NCI-H526 (cell line): Measurements from ENCODE around the gene STK32C.

ENCODE experiments used
- DNase-seq, 2 experiments: peaks; one replicate each; lab custom pipeline; 2025; lab: John Stamatoyannopoulos, UW

Gene STK32C

GRCh38 chr10:132247943-132248342 is 59.8 kb downstream of the STK32C start:
- no peak for DNase-seq

DNA sequence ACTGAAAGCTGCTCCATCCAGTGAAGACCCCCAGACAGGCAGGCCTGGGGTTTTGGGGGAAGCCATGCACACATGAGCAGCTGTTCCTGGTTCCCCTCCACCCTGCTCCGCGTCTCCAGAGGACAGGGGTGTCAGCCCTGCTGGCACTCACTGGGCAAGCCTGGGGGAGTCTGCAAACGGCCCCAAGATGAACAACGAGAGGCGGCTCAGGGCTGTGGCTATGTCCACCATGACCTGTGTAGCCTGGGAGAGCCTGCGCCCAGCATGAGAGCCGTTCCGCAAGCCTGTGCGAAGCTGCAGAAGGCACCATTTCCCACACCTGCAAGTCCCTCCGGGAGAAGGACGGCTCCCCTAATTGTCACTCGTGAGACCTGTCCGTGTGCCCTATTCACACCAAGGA is 61.5 kb downstream of the STK32C start:
- DNase-seq = no peak

- DNase-seq = no peak
These were observed 62.7 kb downstream of the STK32C start for GRCh38 chr10:132245056-132245455.

- no peak for DNase-seq
These were observed 64.1 kb downstream of the STK32C start for GRCh38 chr10:132243626-132244025.

DNA sequence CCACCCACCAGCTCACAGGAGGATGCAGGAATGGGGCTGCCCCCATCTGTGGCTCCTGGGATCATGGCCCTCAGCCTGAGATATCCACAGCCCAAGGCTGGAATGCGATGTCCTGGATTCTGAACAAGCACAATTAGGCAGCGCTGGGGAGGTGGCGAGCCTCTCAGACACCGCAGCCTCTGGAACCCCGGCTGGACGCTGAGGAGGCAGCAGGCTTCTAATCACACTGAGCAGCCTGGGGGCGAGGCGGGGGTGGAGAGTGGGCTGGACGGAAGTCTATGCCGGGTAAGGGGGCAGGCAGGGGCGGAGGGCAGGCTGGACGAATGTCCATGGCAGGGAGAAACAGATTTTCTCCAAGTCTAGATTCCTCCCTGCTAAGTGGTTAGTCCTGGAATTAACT is 64.6 kb downstream of the STK32C start:
- DNase-seq = no peak

- no peak for DNase-seq
These were observed 65.5 kb downstream of the STK32C start for GRCh38 chr10:132242103-132242840.

DNA sequence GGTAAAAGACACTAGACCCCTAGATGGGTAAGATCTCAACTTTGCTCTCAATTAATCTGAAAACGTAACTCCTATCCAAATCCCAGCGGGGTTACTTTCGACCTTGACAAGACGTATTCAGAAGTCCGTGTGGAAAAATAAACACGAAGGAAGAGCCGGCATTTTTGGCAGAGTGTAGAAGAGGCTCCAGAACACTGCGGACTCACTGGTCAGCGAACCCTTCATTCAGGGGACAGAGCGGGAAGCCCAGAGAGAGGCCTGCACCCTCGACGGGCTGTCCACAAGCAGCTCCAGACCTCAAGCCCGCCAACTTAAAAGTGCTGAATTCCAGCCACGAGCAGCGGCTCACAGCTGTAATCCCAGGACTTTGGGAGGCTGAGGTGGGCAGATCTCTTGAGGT is 66.3 kb downstream of the STK32C start:
- DNase-seq = no peak

DNA sequence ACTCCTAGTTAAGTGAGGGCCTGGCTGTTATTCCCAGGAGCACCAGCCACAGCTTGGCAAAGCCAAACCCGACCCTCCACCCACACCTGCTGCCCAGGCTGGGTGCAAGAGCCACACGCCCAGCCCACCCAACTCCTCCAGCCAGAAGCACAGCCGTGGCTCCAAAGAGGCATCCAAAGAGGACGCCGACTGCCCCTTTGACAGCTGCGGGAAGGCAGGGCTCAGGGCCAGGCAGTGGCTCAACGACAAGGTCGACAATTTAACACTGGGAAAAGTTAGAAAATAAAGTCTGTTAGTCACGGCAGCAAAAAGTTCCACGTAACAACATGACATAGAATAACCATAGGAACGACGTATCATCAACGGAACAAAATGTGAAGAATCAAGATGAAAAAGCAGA is 66.7 kb downstream of the STK32C start:
- DNase-seq = no peak

GRCh38 chr10:132240581-132240980 is 67.2 kb downstream of the STK32C start:
- no peak for DNase-seq

GRCh38 chr10:132240156-132240555 is 67.6 kb downstream of the STK32C start:
- DNase-seq = no peak

GRCh38 chr10:132239126-132240031 is 68.4 kb downstream of the STK32C start:
- no peak for DNase-seq

DNA sequence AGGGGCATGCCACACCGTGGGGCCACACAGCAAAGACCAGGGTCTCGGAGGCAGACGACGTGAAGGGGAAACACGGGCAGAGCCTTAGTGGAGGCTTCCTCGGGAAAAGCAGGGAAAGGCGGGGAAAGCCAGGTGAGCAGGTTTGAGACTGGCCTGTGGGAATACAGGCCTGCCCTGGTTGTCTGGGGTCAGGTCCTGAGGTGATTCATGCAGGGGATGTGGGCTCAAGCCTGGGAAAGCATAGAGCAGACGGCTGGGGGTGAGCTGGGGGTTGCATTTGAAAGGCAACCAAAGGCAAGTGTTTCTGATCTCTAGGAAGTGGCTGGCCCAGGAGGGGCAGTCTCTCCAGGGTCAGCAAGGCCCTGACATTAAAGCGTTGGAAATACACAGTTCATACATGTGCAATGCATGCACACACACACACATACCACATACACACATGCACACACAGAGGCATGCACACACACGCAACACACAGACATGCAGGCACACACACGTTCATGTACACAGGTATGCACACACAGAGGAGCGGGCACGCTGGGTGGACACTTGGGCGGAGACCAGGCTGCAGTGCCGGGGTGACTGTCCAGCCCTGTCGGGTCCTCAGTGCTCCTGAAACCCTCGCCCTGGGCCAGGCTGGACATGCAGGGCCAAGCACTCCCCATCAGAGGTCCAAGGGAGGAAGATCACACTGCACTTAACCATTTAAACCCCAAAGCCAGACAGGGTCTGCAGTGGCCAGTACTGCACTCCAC is 69.2 kb downstream of the STK32C start:
- DNase-seq = no peak

DNA sequence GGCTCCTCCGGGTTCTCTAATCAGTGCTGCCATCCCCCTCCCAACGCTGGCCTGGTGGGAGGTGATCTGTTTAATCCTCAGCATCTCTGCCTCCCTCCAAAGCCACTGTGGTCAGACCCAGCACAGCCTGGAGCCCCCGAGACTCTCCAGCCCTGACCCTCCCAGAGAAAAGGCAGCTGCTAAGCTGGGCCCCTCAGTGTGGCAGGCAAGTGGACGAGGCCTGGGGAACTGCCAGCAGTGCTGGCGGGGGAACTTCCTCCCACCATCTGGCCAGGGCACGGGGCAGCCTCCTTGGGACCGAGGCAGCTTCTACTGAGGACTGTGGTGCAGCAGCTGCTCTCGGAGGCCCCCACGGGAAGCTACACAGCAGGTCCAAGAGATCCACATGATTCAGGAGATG is 69.9 kb downstream of the STK32C start:
- no peak for DNase-seq

DNA sequence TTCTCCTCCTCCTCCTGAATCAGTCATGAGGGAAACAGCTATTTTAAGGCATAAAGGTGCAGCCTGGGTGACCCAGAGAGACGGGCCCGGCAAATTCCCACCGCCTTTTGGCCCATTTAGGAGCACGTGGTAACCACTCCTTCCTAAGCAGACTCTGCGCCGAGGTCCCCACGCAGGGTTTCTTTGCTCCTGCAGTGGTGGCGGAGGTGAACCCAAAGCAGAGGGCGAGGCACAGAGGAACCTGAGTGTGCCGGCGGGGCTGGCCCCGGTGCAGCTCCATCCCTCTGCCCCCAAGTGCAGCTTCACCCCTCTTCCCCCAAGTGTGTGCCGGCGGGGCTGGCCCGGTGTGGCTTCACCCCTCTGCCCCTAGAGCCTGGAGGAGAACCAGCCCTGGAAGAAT is 70.4 kb downstream of the STK32C start:
- no peak for DNase-seq

DNA sequence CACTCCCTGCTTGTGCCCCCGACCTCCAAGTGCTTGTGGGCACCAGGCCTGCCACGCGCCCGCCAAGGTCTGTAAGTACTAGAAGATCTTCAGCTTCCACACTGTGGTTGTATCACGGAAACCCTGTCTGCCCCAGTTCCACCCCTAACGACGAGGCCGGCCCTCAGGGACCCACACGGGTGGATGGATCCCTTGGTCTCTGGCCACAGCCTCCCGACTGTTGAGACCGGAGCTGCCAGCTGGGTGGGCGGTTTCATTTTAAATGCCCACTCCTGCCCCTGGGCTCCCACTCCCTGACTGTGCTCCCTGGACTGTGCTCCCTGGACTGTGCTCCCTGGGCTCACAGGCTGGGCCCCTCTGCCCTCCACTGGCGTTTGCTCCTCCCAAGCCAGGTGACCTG is 70.9 kb downstream of the STK32C start:
- no peak for DNase-seq

DNA sequence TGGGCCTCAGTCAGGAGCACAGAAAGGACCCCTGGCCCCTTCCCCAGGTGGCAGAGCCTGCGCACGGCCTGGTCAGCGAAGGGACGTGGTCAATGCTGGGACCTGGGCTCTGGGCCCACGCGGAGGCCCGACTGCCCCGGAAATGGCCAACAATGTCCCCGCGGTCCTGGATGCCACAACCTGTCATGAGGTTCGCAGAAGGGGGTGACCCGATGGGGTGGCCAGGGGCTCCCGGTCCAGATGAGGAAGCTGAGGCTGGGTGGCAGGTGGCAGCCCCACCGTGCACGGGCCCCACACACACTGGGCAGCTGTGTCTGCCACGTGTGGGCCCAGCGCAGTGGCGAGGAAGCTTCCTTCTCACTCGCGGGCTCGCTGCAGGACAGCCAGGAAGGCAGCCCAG is 71.6 kb downstream of the STK32C start:
- no peak for DNase-seq

DNA sequence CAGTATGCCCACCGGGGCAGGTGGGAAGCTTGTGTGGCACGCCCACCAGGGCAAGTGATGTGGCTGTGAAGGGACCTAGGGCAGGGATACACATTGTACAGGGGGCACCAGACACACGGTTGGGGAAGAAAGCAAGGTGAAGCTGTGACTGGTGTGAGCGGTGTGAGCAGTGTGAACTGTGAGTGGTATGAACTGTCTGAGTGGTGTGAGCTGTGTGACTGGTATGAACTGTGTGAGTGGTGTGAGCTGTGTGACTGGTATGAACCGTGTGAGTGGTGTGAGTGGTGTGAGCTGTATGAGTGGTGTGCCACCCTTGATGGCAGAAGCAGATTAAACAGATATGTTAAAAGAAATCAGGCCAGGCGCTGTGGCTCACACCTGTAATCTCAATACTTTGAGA is 72.9 kb downstream of the STK32C start:
- DNase-seq = no peak

GRCh38 chr10:132233501-132234085 is 74.2 kb downstream of the STK32C start:
- DNase-seq = no peak

GRCh38 chr10:132232981-132233380 is 74.8 kb downstream of the STK32C start:
- DNase-seq = no peak

GRCh38 chr10:132232023-132232951 is 75.5 kb downstream of the STK32C start:
- DNase-seq = peak; percentile 95

DNA sequence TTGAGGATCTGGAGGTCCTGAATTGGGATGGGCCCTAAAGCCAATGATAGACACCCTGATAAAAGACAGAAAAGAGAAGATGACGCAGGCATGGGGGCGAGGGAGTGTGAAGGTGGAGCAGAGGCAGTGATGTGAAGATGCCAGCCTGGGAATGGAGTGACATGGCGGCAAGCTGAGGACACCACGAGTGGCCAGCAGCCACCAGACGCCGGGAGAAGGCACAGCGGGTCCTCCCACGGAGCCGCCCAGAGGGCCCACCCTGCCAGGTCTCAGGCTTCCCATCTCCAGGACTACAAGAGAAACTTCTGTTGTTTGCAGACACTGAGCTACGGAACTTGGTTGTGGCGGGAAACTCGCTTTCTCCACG is 76.1 kb downstream of the STK32C start:
- DNase-seq = no peak
